ENCODE measurements around the gene EXOSC5. TPM values are rescaled to one million over a fixed set of nuclear protein-coding genes. Genes with fewer than 3 reads are reported as not detected.

The EXOSC5 gene
- total and polyA plus RNA-seq, 4 donors, result 5.5 to 15.4 (median 9.3) TPM

DNA sequence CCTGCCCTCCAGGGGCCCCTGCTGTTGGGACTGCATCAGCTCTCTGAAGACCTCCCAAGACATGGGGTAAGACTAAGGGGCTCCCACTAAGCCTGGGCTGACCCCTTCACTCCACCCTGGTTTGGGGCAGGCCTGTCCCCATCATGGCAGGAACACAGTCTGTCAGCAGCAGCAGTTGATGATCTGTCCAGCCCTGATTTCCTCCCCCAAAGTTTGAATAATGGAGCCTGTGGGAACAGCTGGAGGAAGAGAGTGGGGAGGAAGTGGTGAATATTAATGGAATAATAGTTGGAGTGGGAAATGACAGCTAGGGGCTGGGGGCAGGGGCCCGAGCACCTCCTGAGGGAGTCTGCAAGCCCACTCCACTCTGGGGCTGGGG, 31.3 kb upstream of the EXOSC5 start:
- intact Hi-C loops (cut with DNase I), result loop anchor here in 1 of 2 donors (5.0 kb wide), 1 partner anchor 76 kb away; the partner anchor contains the start of gene TGFB1
- H3K9me3 ChIP-seq (ENCODE audit: control insufficient read depth, low read length), result no peaks in the 10 kb centered on the region
- peaks cover 0 to 4% of the 10 kb centered on the region in 2 donors for H3K36me3 ChIP-seq (ENCODE audit: control insufficient read depth in 1 of 2, insufficient read depth in 2 of 2, low read length in 1 of 2)
- peak overlapping the region in 1 of 2 donors; percentile 23 for H3K27ac ChIP-seq (ENCODE audit: low read depth in 1 of 2, low read length in 2 of 2)
- ATAC-seq (ENCODE audit: low FRiP score) (no peak), DNase-seq (no peak)
- no peak overlapping the region for H3K4me3 ChIP-seq (ENCODE audit: low read length in 2 of 2)
- no peaks in the 10 kb centered on the region for H3K4me1 ChIP-seq (ENCODE audit: control insufficient read depth in 1 of 2, insufficient read depth in 2 of 2, low read length in 2 of 2)
- H3K27me3 ChIP-seq (ENCODE audit: control insufficient read depth in 1 of 2, insufficient read depth in 2 of 2, low read length in 1 of 2), result no peaks in the 10 kb centered on the region
- WGBS, 2 donors, result 43 to 64% methylated on average over 1 of the region's 1 CpG

DNA sequence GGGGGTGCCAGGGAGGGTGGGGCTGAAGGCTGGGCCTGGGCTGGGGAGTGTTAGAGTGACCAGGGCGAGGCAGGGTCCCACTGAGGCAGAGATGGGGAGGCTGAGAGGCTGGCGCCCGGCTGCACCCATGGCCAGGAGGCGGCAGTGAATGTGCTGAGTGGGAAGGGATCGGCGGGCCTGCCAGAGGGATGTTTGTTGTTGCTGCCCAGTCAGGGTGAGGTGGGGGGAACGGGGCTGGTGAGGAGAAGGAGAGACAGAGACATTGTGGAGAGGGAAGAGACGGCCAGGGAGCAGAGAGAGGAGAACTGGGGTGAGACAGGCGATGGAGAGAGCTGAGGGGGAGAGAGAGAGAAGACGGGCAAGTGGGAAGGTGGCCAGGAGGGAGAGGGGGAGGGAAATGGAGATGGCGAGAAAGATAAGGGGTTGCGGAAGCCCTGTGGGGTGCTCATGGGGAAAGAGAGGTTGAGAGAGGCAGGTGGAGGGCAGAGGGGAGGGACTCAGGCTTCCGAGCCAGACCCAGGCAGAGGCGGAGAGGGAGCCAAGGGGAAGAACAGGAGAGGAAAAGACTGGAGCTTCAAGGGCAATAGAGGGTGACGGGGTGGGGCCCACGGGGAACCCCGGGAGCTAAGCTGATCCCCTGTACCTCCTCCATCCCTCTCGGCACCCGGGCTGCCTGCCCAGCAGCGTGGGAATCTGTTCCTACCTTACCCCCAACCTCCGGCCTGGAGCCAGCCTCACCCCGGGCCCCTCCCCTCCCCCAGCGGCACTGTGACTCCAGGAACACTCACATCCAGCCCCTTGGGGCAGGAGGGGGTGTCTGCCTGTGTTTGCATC, 30.7 kb upstream of the EXOSC5 start:
- H3K4me1 ChIP-seq (ENCODE audit: control insufficient read depth in 1 of 2, insufficient read depth in 2 of 2, low read length in 2 of 2), result no peaks in the 10 kb centered on the region
- WGBS, 2 donors, result 1 to 2% methylated on average over 22 to 23 of the region's 23 CpGs
- H3K27ac ChIP-seq (ENCODE audit: low read depth in 1 of 2, low read length in 2 of 2), result peak overlapping the region in 1 of 2 donors; percentile 41
- H3K27me3 ChIP-seq (ENCODE audit: control insufficient read depth in 1 of 2, insufficient read depth in 2 of 2, low read length in 1 of 2), result no peaks in the 10 kb centered on the region
- peak in 1 of 2 donors; percentile 83 for DNase-seq
- ATAC-seq (ENCODE audit: low FRiP score), result peak; percentile 47
- peaks cover 0 to 2% of the 10 kb centered on the region in 2 donors for H3K36me3 ChIP-seq (ENCODE audit: control insufficient read depth in 1 of 2, insufficient read depth in 2 of 2, low read length in 1 of 2)
- H3K9me3 ChIP-seq (ENCODE audit: control insufficient read depth, low read length), result no peaks in the 10 kb centered on the region
- intact Hi-C loops (cut with DNase I), result loop anchor here in 1 of 2 donors (5.0 kb wide), 1 partner anchor 76 kb away; the partner anchor contains the start of gene TGFB1
- H3K4me3 ChIP-seq (ENCODE audit: low read length in 2 of 2), result peak overlapping the region; percentile 33 to 53

DNA sequence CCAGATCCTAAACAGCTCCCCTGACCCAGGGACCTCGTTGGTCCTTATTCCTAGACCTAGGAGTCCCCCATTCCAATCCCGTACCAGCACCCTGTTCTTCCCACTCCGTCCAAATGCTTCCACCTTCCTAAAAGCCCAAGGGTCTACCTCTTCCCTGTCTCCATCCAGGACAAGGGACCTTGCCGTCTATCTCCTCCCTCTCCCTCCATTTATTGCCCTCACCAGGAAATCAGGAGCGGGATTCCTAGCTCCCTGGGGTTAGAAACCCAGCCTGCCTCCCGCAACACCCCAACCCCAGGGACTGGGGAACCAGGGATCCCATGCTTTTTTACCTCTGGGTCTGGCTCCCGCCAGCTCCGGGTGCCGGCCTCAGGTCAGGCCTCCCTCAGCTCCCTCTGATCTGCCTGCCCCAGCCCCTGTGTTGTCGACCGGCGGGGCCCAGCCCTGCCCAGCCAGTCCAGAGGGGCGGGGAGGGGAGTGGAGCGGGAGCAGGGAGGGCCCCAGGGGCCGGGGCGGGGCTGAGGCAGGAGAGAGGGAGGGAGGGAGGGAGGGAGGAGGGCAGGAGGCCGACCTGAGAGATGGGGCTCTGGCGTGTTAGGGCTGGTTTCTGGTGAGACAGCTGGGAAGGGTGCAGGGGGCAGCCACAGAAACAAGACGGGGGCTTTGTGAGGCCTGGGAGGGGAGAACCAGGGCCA, 29.9 kb upstream of the EXOSC5 start, which contains the start of gene B3GNT8:
TSS of gene B3GNT8 (minus strand) at position 423 of the 695 bp plus-strand sequence. CDS start 596 bp downstream, outside the sequence.
- 4 to 6% methylated on average over 15 to 19 of the region's 19 CpGs for WGBS, 2 donors
- H3K27ac ChIP-seq (ENCODE audit: low read depth in 1 of 2, low read length in 2 of 2), result peak within 1 kb of the TSS in 1 of 2 donors; percentile 48
- intact Hi-C loops (cut with DNase I), result loop anchor here in 1 of 2 donors (5.0 kb wide), 1 partner anchor 75 kb away; the partner anchor contains the start of gene TGFB1
- peaks cover 0 to 2% of the 10 kb centered on the region in 2 donors for H3K36me3 ChIP-seq (ENCODE audit: control insufficient read depth in 1 of 2, insufficient read depth in 2 of 2, low read length in 1 of 2)
- peak within 1 kb of the TSS; percentile 33 to 53 for H3K4me3 ChIP-seq (ENCODE audit: low read length in 2 of 2)
- no peaks in the 10 kb centered on the region for H3K4me1 ChIP-seq (ENCODE audit: control insufficient read depth in 1 of 2, insufficient read depth in 2 of 2, low read length in 2 of 2)
- DNase-seq (peak; percentile 92 to 94), ATAC-seq (ENCODE audit: low FRiP score) (peak; percentile 94)
- H3K27me3 ChIP-seq (ENCODE audit: control insufficient read depth in 1 of 2, insufficient read depth in 2 of 2, low read length in 1 of 2), result no peaks in the 10 kb centered on the region
- no peaks in the 10 kb centered on the region for H3K9me3 ChIP-seq (ENCODE audit: control insufficient read depth, low read length)

DNA sequence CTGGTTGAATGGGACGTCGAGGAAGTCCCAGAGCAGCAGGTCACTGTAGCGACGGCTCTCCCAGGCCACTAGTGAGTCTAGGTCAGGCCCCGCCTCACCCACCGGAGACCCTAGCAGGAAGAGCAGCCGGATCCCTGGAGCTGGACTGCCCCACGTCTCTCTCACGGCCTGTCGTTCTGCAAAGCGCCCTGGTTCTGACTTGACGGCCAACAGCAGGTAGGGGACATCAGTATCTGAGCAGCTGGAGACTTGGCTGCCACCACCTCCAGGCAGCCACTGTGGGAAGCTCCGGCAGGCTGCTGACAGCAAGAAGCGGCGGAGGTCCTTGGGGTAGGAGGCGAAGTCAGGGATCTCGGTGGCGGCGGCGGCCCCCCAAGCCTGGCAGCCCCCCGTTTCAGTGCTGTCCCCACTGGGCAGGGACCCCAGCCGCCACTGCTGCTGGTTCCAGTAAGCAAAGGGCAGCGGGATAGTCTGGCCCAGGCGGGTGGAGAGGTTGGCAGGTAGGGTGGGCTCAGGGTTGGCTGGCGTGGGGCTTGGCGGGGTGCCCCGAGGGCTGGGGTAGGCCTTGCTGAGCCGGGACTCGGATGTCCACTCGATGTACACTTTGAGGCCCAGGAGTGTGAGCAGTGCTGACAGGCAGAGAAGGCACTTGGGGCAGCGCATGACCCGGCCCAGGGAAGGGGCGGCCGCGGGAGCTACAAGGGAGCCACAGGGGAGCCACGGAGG, 29.1 kb upstream of the EXOSC5 start:
- ATAC-seq (ENCODE audit: low FRiP score), result no peak
- peak overlapping the region in 1 of 2 donors; percentile 33 for H3K4me3 ChIP-seq (ENCODE audit: low read length in 2 of 2)
- H3K27ac ChIP-seq (ENCODE audit: low read depth in 1 of 2, low read length in 2 of 2), result no peak overlapping the region
- H3K36me3 ChIP-seq (ENCODE audit: control insufficient read depth in 1 of 2, insufficient read depth in 2 of 2, low read length in 1 of 2), result peaks cover 0 to 2% of the 10 kb centered on the region in 2 donors
- H3K27me3 ChIP-seq (ENCODE audit: control insufficient read depth in 1 of 2, insufficient read depth in 2 of 2, low read length in 1 of 2), result no peaks in the 10 kb centered on the region
- H3K9me3 ChIP-seq (ENCODE audit: control insufficient read depth, low read length), result no peaks in the 10 kb centered on the region
- WGBS, 2 donors, result 75% methylated on average over 34 to 36 of the region's 36 CpGs
- H3K4me1 ChIP-seq (ENCODE audit: control insufficient read depth in 1 of 2, insufficient read depth in 2 of 2, low read length in 2 of 2), result no peaks in the 10 kb centered on the region
- DNase-seq, result no peak
- intact Hi-C loops (cut with DNase I), result loop anchor here in 1 of 2 donors (5.0 kb wide), 1 partner anchor 74 kb away; the partner anchor contains the start of gene TGFB1

DNA sequence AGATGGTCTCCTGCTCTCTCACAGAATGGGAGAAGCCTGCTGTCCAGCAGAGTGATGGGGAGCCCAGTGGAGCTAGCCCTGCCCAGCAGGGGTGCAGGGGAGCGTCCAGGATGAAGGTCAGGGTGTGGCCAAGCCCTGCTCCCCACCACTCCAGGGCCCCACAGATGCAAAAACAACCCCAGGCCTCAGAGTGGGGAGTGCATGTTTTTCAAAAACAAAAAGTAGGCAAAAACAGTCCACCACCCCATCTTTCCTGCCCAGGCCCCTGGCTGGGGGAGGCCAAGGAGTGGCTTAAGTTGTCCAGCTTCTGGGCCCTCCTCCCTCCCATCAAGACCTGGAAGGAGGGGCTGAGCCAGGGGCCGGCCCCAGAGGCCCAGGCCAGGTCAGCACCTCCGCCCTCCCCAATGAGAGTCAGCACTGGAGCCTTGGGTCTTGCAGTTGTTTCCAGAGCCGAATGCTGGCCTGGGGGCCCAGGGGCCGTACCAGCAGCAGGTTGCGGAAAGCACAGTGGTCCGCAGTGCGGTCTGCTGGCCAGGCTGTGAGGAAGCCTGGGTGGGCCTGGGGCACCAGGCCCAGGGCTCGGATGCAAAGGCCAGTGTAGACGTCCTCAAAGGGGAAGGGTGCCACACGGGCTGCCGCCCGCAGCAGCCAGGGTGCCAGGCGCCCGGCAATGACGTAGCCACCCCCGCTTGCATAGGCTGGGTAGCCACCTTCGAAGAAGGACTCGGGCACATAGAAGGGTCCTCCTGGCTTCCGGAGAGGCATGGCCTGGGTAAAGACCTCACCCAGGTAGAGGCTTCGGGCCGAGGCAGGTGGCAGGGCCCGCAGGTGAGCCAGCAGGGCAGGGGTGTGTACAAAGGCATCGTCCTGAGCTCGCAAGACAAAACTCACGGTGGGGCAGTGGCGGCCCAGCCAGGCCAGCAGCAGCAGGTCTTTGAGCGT, 28.3 kb upstream of the EXOSC5 start:
- 89 to 90% methylated on average over 28 of the region's 28 CpGs for WGBS, 2 donors
- Histone ChIP-seq H3K27ac (ENCODE audit: low read depth in 1 of 2, low read length in 2 of 2) (no peak overlapping the region), H3K4me1 (ENCODE audit: control insufficient read depth in 1 of 2, insufficient read depth in 2 of 2, low read length in 2 of 2) (no peaks in the 10 kb centered on the region), H3K4me3 (ENCODE audit: low read length in 2 of 2) (no peak overlapping the region), H3K9me3 (ENCODE audit: control insufficient read depth, low read length) (no peaks in the 10 kb centered on the region), H3K36me3 (ENCODE audit: control insufficient read depth in 1 of 2, insufficient read depth in 2 of 2, low read length in 1 of 2) (peaks cover 0 to 2% of the 10 kb centered on the region in 2 donors), H3K27me3 (ENCODE audit: control insufficient read depth in 1 of 2, insufficient read depth in 2 of 2, low read length in 1 of 2) (no peaks in the 10 kb centered on the region)
- DNase-seq (no peak), ATAC-seq (ENCODE audit: low FRiP score) (no peak)
- intact Hi-C loops (cut with DNase I), result loop anchor here in 1 of 2 donors (5.0 kb wide), 1 partner anchor 73 kb away; the partner anchor contains the start of gene TGFB1

DNA sequence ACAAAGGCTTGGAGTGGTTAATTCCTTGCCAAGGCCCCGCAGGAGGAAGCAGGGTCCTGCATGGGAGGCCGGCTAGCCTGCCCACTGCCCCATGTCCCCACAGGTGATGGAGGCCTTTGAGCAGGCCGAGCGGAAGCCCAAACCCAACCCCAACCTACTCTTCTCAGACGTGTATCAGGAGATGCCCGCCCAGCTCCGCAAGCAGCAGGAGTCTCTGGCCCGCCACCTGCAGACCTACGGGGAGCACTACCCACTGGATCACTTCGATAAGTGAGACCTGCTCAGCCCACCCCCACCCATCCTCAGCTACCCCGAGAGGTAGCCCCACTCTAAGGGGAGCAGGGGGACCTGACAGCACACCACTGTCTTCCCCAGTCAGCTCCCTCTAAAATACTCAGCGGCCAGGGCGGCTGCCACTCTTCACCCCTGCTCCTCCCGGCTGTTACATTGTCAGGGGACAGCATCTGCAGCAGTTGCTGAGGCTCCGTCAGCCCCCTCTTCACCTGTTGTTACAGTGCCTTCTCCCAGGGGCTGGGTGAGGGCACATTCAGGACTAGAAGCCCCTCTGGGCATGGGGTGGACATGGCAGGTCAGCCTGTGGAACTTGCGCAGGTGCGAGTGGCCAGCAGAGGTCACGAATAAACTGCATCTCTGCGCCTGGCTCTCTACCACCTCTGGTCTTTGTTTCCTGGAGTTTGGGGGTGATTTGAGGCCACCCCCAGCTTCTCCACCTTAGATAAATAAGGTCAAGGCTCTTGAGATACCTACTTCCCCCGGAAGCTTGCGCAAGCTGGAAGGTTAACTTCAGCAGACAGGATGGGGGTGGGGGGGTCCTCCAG, 27.4 kb upstream of the EXOSC5 start:
- WGBS, 2 donors, result 85 to 89% methylated on average over 20 to 21 of the region's 21 CpGs
- no peaks in the 10 kb centered on the region for H3K4me1 ChIP-seq (ENCODE audit: control insufficient read depth in 1 of 2, insufficient read depth in 2 of 2, low read length in 2 of 2)
- H3K36me3 ChIP-seq (ENCODE audit: control insufficient read depth in 1 of 2, insufficient read depth in 2 of 2, low read length in 1 of 2), result peaks cover 0 to 4% of the 10 kb centered on the region in 2 donors
- no peak overlapping the region for H3K4me3 ChIP-seq (ENCODE audit: low read length in 2 of 2)
- H3K27me3 ChIP-seq (ENCODE audit: control insufficient read depth in 1 of 2, insufficient read depth in 2 of 2, low read length in 1 of 2), result no peaks in the 10 kb centered on the region
- no peak for ATAC-seq (ENCODE audit: low FRiP score)
- no peak for DNase-seq
- no peak overlapping the region for H3K27ac ChIP-seq (ENCODE audit: low read depth in 1 of 2, low read length in 2 of 2)
- no peaks in the 10 kb centered on the region for H3K9me3 ChIP-seq (ENCODE audit: control insufficient read depth, low read length)
- intact Hi-C loops (cut with DNase I), result loop anchor here in 1 of 2 donors (5.0 kb wide), 1 partner anchor 72 kb away; the partner anchor contains the start of gene TGFB1

DNA sequence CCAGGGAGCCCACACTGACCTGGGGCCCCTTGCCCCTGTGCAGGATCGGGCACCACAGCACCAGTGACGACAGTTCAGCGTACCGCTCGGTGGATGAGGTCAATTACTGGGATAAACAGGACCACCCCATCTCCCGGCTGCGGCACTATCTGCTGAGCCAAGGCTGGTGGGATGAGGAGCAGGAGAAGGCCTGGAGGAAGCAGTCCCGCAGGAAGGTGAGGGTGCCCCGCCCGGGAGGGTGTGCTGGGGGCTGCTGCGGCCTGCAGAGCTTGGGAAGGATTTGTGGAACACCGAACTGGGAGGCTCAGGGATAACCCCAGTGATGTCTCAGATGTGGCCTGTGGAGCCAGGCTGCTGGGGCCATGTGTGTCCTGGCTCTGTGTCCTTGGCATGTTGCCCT, 25.8 kb upstream of the EXOSC5 start:
- H3K4me1 ChIP-seq (ENCODE audit: control insufficient read depth in 1 of 2, insufficient read depth in 2 of 2, low read length in 2 of 2), result no peaks in the 10 kb centered on the region
- no peaks in the 10 kb centered on the region for H3K27me3 ChIP-seq (ENCODE audit: control insufficient read depth in 1 of 2, insufficient read depth in 2 of 2, low read length in 1 of 2)
- WGBS, 2 donors, result 91 to 96% methylated on average over 12 of the region's 12 CpGs
- ATAC-seq (ENCODE audit: low FRiP score), result no peak
- no peaks in the 10 kb centered on the region for H3K9me3 ChIP-seq (ENCODE audit: control insufficient read depth, low read length)
- intact Hi-C loops (cut with DNase I), result no loop called here
- H3K27ac ChIP-seq (ENCODE audit: low read depth in 1 of 2, low read length in 2 of 2), result no peak overlapping the region
- no peak for DNase-seq
- H3K4me3 ChIP-seq (ENCODE audit: low read length in 2 of 2), result no peak overlapping the region
- H3K36me3 ChIP-seq (ENCODE audit: control insufficient read depth in 1 of 2, insufficient read depth in 2 of 2, low read length in 1 of 2), result peaks cover 0 to 8% of the 10 kb centered on the region in 2 donors

Data from aorta (tissue), 5 donors.